IMR-90 (cell line): ENCODE measurements around the gene PPARGC1A. TPM values are rescaled to one million over a fixed set of nuclear protein-coding genes. Genes with fewer than 3 reads are reported as not detected.

Experiments
- ATAC-seq: fragments of 200-7000 bp; cut with Tn5 transposase; 2 replicates; pipeline ENCODE4 v1.9.1; 2020; ENCODE audit warnings: low read depth, mild to moderate bottlenecking, moderate library complexity
- BruUV-seq: library from RNA; stranded (reverse); fragments of 400-500 nt; replicated peaks from 2 replicates; lab custom pipeline; 2021; lab: Mats Ljungman, UMichigan
- CTCF ChIA-PET: fragments of 300-600 bp; formaldehyde crosslinking; extraction: SDS; loops from one replicate; lab custom pipeline; 2021; ENCODE audit warnings: antibody characterized with exemption; lab: Yijun Ruan, JAX
- POLR2A ChIA-PET: fragments of 300-600 bp; sonication (Branson Sonifier 250); formaldehyde crosslinking; loops from one replicate; lab custom pipeline; 2022; ENCODE audit warnings: antibody characterized with exemption; ENCODE audit not compliant: unreplicated experiment; lab: Charles Lee
- DNase-seq: peaks from one replicate; pipeline ENCODE4 v3.0.0; 2013
- H2AFZ ChIP-seq: replicated peaks from 2 replicates; pipeline ENCODE3; 2013; ENCODE audit warnings: low read length, mild to moderate bottlenecking; ENCODE audit not compliant: poor library complexity
- H2AK5ac ChIP-seq: 2 replicates; pipeline ENCODE4 v1.6.1; 2013; ENCODE audit warnings: low read depth, low read length, inconsistent platforms
- H2AK9ac ChIP-seq: replicated peaks from 2 replicates; pipeline ENCODE3; 2013; ENCODE audit warnings: mild to moderate bottlenecking, low read depth, low read length, moderate library complexity; ENCODE audit not compliant: poor library complexity
- H2BK120ac ChIP-seq: 2 replicates; pipeline ENCODE4 v1.6.1; 2013; ENCODE audit warnings: low read depth, low read length, inconsistent platforms
- H2BK15ac ChIP-seq: 3 replicates; pipeline ENCODE4 v1.6.1; 2013; ENCODE audit warnings: low read depth, low read length, inconsistent platforms
- H2BK20ac ChIP-seq: 2 replicates; pipeline ENCODE4 v1.6.1; 2013; ENCODE audit warnings: low read depth, mild to moderate bottlenecking, inconsistent platforms, low read length, moderate library complexity
- H2BK5ac ChIP-seq: 2 replicates; pipeline ENCODE4 v1.6.1; 2013; ENCODE audit warnings: mild to moderate bottlenecking, low read depth, low read length, inconsistent platforms; ENCODE audit not compliant: poor library complexity, severe bottlenecking
- H3K14ac ChIP-seq: replicated peaks from 2 replicates; pipeline ENCODE4 v1.6.1; 2013; ENCODE audit warnings: low read depth, low read length, inconsistent platforms
- H3K18ac ChIP-seq: 2 replicates; pipeline ENCODE4 v1.6.1; 2013; ENCODE audit warnings: low read depth, low read length, control low read depth
- H3K23ac ChIP-seq: 2 replicates; pipeline ENCODE4 v1.6.1; 2013; ENCODE audit warnings: low read depth, low read length, inconsistent platforms
- H3K27ac ChIP-seq: 2 replicates; pipeline ENCODE4 v1.5.1; 2013; ENCODE audit warnings: mild to moderate bottlenecking, control low read depth, low read length; ENCODE audit not compliant: insufficient read depth
- H3K27me3 ChIP-seq: 2 replicates; pipeline ENCODE4 v1.6.1; 2013; ENCODE audit warnings: low read length; ENCODE audit not compliant: control insufficient read depth, insufficient read depth
- H3K36me3 ChIP-seq: 2 replicates; pipeline ENCODE4 v1.6.1; 2013; ENCODE audit warnings: low read length, mixed read lengths; ENCODE audit not compliant: control insufficient read depth, insufficient read depth
- H3K4ac ChIP-seq: 2 replicates; pipeline ENCODE4 v1.6.1; 2013; ENCODE audit warnings: low read depth, low read length, inconsistent platforms
- H3K4me1 ChIP-seq: 2 replicates; pipeline ENCODE4 v1.6.1; 2013; ENCODE audit warnings: low read length, mixed read lengths; ENCODE audit not compliant: control insufficient read depth, insufficient read depth
- H3K4me2 ChIP-seq: 2 replicates; pipeline ENCODE4 v1.6.1; 2013; ENCODE audit warnings: low read depth, mild to moderate bottlenecking, control low read depth, low read length, moderate library complexity
- H3K4me3 ChIP-seq: 2 replicates; pipeline ENCODE4 v1.5.1; 2013; ENCODE audit warnings: low read depth, mild to moderate bottlenecking, control low read depth, low read length, moderate library complexity; ENCODE audit not compliant: insufficient read depth
- H3K56ac ChIP-seq: 2 replicates; pipeline ENCODE4 v1.6.1; 2013; ENCODE audit warnings: low read length, inconsistent platforms; ENCODE audit not compliant: insufficient read depth; ENCODE audit errors: extremely low read depth
- H3K79me1 ChIP-seq, 2 experiments: 2 replicates each; pipeline ENCODE4 v1.6.1; 2013; ENCODE audit warnings: low read length in 2 of 2, inconsistent platforms in 1 of 2, low read depth in 1 of 2
- H3K9ac ChIP-seq: 2 replicates; pipeline ENCODE4 v1.6.1; 2013; ENCODE audit warnings: low read depth, low read length, control low read depth
- H3K9me1 ChIP-seq: 2 replicates; pipeline ENCODE4 v1.6.1; 2013; ENCODE audit warnings: low read length, inconsistent platforms; ENCODE audit not compliant: insufficient read depth
- H3K9me3 ChIP-seq: 2 replicates; pipeline ENCODE4 v1.6.1; 2013; ENCODE audit warnings: low read length; ENCODE audit not compliant: control insufficient read depth, insufficient read depth
- H4K20me1 ChIP-seq: 2 replicates; pipeline ENCODE4 v1.6.1; 2013; ENCODE audit warnings: low read length, inconsistent platforms; ENCODE audit not compliant: insufficient read depth
- H4K5ac ChIP-seq: 2 replicates; pipeline ENCODE4 v1.6.1; 2013; ENCODE audit warnings: mild to moderate bottlenecking, low read depth, low read length, control low read depth
- H4K8ac ChIP-seq, 2 experiments: 2 replicates each; pipeline ENCODE4 v1.6.1; 2013; ENCODE audit warnings: low read depth in 2 of 2, low read length in 2 of 2, control low read depth in 1 of 2, inconsistent platforms in 1 of 2
- H4K91ac ChIP-seq: 2 replicates; pipeline ENCODE4 v1.6.1; 2013; ENCODE audit warnings: low read depth, low read length, inconsistent platforms; ENCODE audit not compliant: insufficient read depth
- BHLHE40 ChIP-seq: fragments of 150-350 bp; IDR thresholded peaks from 2 replicates; pipeline ENCODE4 v1.6.1; 2016; ENCODE audit warnings: mild to moderate bottlenecking, low read depth, low read length
- CEBPB ChIP-seq: IDR thresholded peaks from 2 replicates; pipeline ENCODE4 v1.6.1; 2012; ENCODE audit warnings: low read depth, low read length, improper control_type of control experiment
- CHD1 ChIP-seq: IDR thresholded peaks from 2 replicates; pipeline ENCODE4 v1.6.1; 2012; ENCODE audit warnings: low read depth, low read length, improper control_type of control experiment
- CTCF ChIP-seq: conservative IDR thresholded peaks from 2 replicates; pipeline ENCODE4 v1.5.1; 2012; ENCODE audit warnings: mild to moderate bottlenecking, low read depth, low read length, improper control_type of control experiment
- ELK1 ChIP-seq: fragments of 150-350 bp; IDR thresholded peaks from 2 replicates; pipeline ENCODE4 v1.6.1; 2016; ENCODE audit warnings: low read depth, mild to moderate bottlenecking, low read length, moderate library complexity, borderline replicate concordance
- FOS ChIP-seq: fragments of 150-350 bp; IDR thresholded peaks from 2 replicates; pipeline ENCODE4 v1.6.1; 2016; ENCODE audit warnings: low read depth, low read length
- MAZ ChIP-seq: IDR thresholded peaks from 2 replicates; pipeline ENCODE4 v1.6.1; 2012; ENCODE audit warnings: low read depth, mild to moderate bottlenecking, low read length, improper control_type of control experiment, moderate library complexity, borderline replicate concordance
- POLR2A ChIP-seq: IDR thresholded peaks from 2 replicates; pipeline ENCODE4 v1.6.1; 2012; ENCODE audit warnings: mild to moderate bottlenecking, low read depth, low read length
- RAD21 ChIP-seq: IDR thresholded peaks from 2 replicates; pipeline ENCODE4 v1.6.1; 2012; ENCODE audit warnings: low read length, improper control_type of control experiment
- RCOR1 ChIP-seq: IDR thresholded peaks from 2 replicates; pipeline ENCODE4 v1.6.1; 2012; ENCODE audit warnings: mild to moderate bottlenecking, low read length, improper control_type of control experiment; ENCODE audit not compliant: insufficient replicate concordance
- RFX5 ChIP-seq: IDR thresholded peaks from 2 replicates; pipeline ENCODE4 v1.8.0; 2012; ENCODE audit warnings: low read depth, mild to moderate bottlenecking, low read length, moderate library complexity
- USF2 ChIP-seq: fragments of 150-350 bp; IDR thresholded peaks from 2 replicates; pipeline ENCODE4 v1.6.1; 2017; ENCODE audit warnings: mild to moderate bottlenecking, antibody characterized with exemption, low read length, low read depth
- WGBS, 2 experiments: methylation state at CpG; one replicate each; pipeline versions ENCODE4 v1.1.5 to v1.1.7; 2013; ENCODE audit warnings: missing lambda C conversion rate in 2 of 2; ENCODE audit not compliant: insufficient read length in 1 of 2; ENCODE audit errors: extremely low coverage in 2 of 2; 5-methylcytosine and 5-hydroxymethylcytosine counted together
- dilution Hi-C: fragments of 300-500 bp; cut with HindIII; formaldehyde crosslinking; loops from one replicate; pipeline ENCODE4 v1.14.3; 2018; ENCODE audit warnings: low sequenced_read_pairs; ENCODE audit not compliant: unreplicated experiment
- in situ Hi-C: fragments of 300-500 bp; cut with MboI; formaldehyde crosslinking; loops from 3 replicates; pipeline ENCODE4 v1.14.3; 2019; ENCODE audit warnings: low sequenced_read_pairs, inconsistent platforms, mixed read lengths
- intact Hi-C: fragments of 100-400 bp; cut with micrococcal nuclease; formaldehyde crosslinking; loops from 2 replicates; pipeline ENCODE4 v1.10.0; 2022
- polyA plus RNA-seq, 3 experiments: library from polyadenylated mRNA; depleted of rRNA; stranded (reverse); fragments of >200 nt; gene quantifications; 2 replicates each; pipeline ENCODE4 v1.2.3, GENCODE V29; 2012; ENCODE audit warnings: low replicate concordance in 1 of 3
- total RNA-seq: library from RNA; depleted of rRNA; stranded (reverse); fragments of >200 nt; gene quantifications from 2 replicates; pipeline ENCODE4 v1.2.3, GENCODE V29; 2012

PPARGC1A gene
- total and polyA plus RNA-seq, 2 of the 4 experiments (the other 2 are of a cell fraction): under 0.01 to 0.03 TPM

- no peak for TF ChIP-seq BHLHE40
- no peak for TF ChIP-seq CTCF
- TF ChIP-seq POLR2A: no peak
- no peak for TF ChIP-seq ELK1
- TF ChIP-seq USF2: no peak
- no peak for TF ChIP-seq FOS
- no peak for TF ChIP-seq CHD1
- TF ChIP-seq RCOR1: no peak
- no peak for TF ChIP-seq RFX5
- TF ChIP-seq CEBPB: no peak
- no peak for TF ChIP-seq RAD21
- TF ChIP-seq MAZ: no peak
- Histone ChIP-seq H3K18ac (no peak overlapping the region), H3K79me1 (no peaks in the 10 kb centered on the region), H2AFZ (no peak overlapping the region), H4K5ac (no peak overlapping the region), H2BK120ac (no peak overlapping the region), H3K4me1 (no peaks in the 10 kb centered on the region; the same call in 1 of the 2 replicates), H2AK9ac (no peak overlapping the region), H2BK5ac (no peak overlapping the region), H3K27ac (no peak overlapping the region), H3K9me3 (no peaks in the 10 kb centered on the region), H3K4me3 (no peak overlapping the region), H3K27me3 (peaks cover 7% of the 10 kb centered on the region; the same call in 1 of the 2 replicates), H3K23ac (no peak overlapping the region), H3K4me2 (no peak overlapping the region), H3K14ac (no peak overlapping the region), H3K4ac (no peak overlapping the region), H3K9me1 (no peaks in the 10 kb centered on the region), H4K91ac (no peak overlapping the region), H4K20me1 (no peaks in the 10 kb centered on the region), H2BK20ac (no peak overlapping the region), H2AK5ac (no peak overlapping the region), H3K56ac (no peak overlapping the region), H2BK15ac (no peak overlapping the region), H3K9ac (no peak overlapping the region), H3K36me3 (no peaks in the 10 kb centered on the region), H4K8ac (no peak overlapping the region)
- ChIA-PET POLR2A (no interaction called here), CTCF (no interaction called here)
- ATAC-seq (no peak), DNase-seq (no peak)
- intact Hi-C loops (no loop called here), in situ Hi-C loops (no loop called here), dilution Hi-C loops (no loop called here)
- BruUV-seq: no TSS peak
- no CpG with 5 or more reads among the region's 2 CpGs for WGBS, 2 experiments
These were observed 15.3 kb downstream of the PPARGC1A start for GRCh38 chr4:23874536-23874901.
